SJSA1 (cell line): ENCODE results near the gene MDP1. TPM values are rescaled to one million over a fixed set of nuclear protein-coding genes. Genes with fewer than 3 reads are reported as not detected.
"Not testable (repeated sequence)": the region's sequence is repeated elsewhere in the genome, so short reads cannot be mapped to it uniquely, and the experiment has no call there.

Source experiments
- DNase-seq, 2 experiments: peaks; one replicate each; pipeline ENCODE4 v3.0.0-alpha.2; 2015 to 2020; ENCODE audit warnings: low spot score in 2 of 2, low read depth in 1 of 2
- H3K27ac ChIP-seq: fragments of 250-450 bp; sonication (Bioruptor Pico); 2 replicates; pipeline ENCODE4 v1.5.1; 2020; ENCODE audit warnings: mild to moderate bottlenecking, moderate library complexity
- H3K27me3 ChIP-seq: fragments of 250-450 bp; sonication (Bioruptor Pico); replicated peaks from 2 replicates; pipeline ENCODE4 v1.5.1; 2020; ENCODE audit warnings: mild to moderate bottlenecking, moderate library complexity
- H3K36me3 ChIP-seq: fragments of 250-450 bp; sonication (Bioruptor Pico); 2 replicates; pipeline ENCODE4 v1.5.1; 2020; ENCODE audit warnings: mild to moderate bottlenecking
- H3K4me1 ChIP-seq: fragments of 250-450 bp; sonication (Bioruptor Pico); replicated peaks from 2 replicates; pipeline ENCODE4 v1.6.1; 2021; ENCODE audit warnings: mild to moderate bottlenecking
- H3K4me3 ChIP-seq: fragments of 250-450 bp; sonication (Bioruptor Pico); 2 replicates; pipeline ENCODE4 v1.5.1; 2020; ENCODE audit warnings: mild to moderate bottlenecking
- H3K9me3 ChIP-seq: fragments of 250-450 bp; sonication (Bioruptor Pico); replicated peaks from 2 replicates; pipeline ENCODE4 v1.5.1; 2020; ENCODE audit warnings: mild to moderate bottlenecking
- total RNA-seq: library from RNA; depleted of rRNA; stranded (reverse); fragments of >200 nt; shearing (Covaris generic); gene quantifications from 2 replicates; pipeline ENCODE4 v1.2.3, GENCODE V29; 2014

Gene MDP1
- total RNA-seq, 1 experiment from 2014 or later: 13.6 TPM

DNA sequence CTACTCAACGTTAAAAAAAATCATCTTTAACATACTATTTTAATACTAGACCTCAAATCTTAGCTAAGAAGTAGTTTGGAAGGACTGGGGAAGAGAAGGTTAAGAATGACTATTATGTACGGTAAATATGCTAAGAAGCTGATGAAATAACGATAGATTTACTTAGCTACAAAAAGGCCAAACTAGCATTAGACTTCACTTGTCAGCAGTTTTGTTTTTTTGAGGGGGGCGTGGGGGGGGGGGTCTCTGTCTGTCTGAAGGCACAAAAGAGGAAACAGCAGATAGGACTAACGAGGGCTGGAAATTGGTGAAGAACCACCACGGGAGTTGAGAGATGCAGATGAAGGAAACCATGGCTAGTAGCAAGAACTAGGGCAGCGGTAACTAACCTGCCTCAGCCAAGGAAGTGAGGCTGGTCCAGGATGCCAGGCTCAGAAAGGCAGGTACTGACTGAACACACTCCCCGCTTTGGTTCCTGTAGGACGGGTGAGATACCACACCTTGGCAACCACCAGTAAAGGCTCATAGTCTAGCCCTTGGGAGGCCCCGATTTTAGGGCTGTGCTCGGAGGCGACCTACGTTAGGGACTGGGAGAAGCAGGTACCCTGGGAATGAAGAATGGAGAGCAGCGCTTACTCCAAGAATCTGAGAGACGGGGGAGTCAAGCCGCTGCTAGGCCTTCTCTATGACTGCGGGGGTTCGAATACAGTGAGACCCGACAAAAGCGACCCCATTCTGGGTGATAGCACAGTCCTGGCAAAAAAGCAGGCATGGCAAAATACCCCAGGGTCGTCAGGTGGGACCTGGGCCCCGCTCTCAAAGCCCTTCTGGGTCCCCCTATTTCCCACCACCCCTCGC lies 15.6 kb upstream of the MDP1 start:
- Histone ChIP-seq H3K4me3 (peak overlapping the region; percentile 60), H3K27ac (peak overlapping the region; percentile 76; the same call in 1 of the 2 replicates), H3K9me3 (no peaks in the 10 kb centered on the region), H3K4me1 (peaks cover 19% of the 10 kb centered on the region), H3K36me3 (peaks cover 40% of the 10 kb centered on the region), H3K27me3 (no peaks in the 10 kb centered on the region)
- DNase-seq: no peak

- Histone ChIP-seq H3K4me3 (no peak overlapping the region), H3K27me3 (no peaks in the 10 kb centered on the region), H3K9me3 (no peaks in the 10 kb centered on the region), H3K27ac (no peak overlapping the region), H3K36me3 (peaks cover 26% of the 10 kb centered on the region), H3K4me1 (peaks cover 28% of the 10 kb centered on the region)
- DNase-seq: no peak
Measured at GRCh38 chr14:24228902-24229301, 13.0 kb upstream of the MDP1 start.

DNA sequence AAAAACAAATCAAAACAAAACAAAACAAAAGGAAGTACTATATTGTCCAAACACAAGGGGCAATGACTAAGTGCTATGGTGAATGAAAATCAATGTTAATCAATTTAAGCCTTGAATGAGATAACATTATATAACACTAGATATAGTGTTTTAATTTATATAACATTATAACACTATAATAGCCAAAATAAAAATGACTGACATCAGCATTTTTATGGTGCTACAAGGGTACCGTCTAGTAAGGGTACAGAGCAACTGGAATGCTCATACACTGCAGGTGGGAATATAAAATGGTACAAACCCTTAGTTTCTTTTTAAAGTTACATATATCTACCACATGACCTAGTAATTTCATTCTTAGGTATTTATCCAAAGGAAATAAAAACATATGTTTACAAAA lies 10.6 kb upstream of the MDP1 start:
- no peak overlapping the region for H3K27ac ChIP-seq
- H3K4me3 ChIP-seq: no peak overlapping the region
- no peaks in the 10 kb centered on the region for H3K9me3 ChIP-seq
- H3K4me1 ChIP-seq: peaks cover 21% of the 10 kb centered on the region
- H3K27me3 ChIP-seq: no peaks in the 10 kb centered on the region
- peaks cover 27% of the 10 kb centered on the region for H3K36me3 ChIP-seq
- DNase-seq: no peak

DNA sequence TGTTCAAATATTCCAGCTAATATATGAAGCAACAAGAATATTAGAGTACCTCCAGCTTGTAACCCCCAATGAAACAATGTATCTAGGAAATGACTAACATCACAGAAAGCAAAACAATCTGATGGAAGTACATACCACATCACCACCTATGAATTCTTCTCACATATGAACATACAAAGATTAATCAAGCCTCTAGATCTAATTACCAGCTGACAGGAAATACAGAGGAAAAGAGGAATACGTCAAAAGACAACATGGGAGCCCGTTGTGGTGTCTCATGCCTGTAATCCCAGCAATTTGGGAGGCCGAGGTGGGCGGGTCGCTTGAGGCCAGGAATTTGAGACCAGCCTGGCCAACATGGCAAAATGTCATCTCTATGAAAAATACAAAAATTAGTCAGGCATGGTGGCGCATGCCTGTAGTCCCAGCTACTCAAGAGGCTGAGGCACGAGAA lies 8.8 kb upstream of the MDP1 start:
- peak; percentile 57 to 68 for DNase-seq
- Histone ChIP-seq H3K4me1 (peaks cover 18% of the 10 kb centered on the region), H3K9me3 (no peaks in the 10 kb centered on the region), H3K27ac (peak overlapping the region; percentile 40), H3K4me3 (no peak overlapping the region), H3K27me3 (no peaks in the 10 kb centered on the region), H3K36me3 (peaks cover 21% of the 10 kb centered on the region)

- H3K4me1 ChIP-seq: peaks cover 18% of the 10 kb centered on the region
- not testable (repeated sequence) for H3K4me3 ChIP-seq, H3K9me3 ChIP-seq, H3K27me3 ChIP-seq, H3K27ac ChIP-seq, DNase-seq
- peaks cover 21% of the 10 kb centered on the region for H3K36me3 ChIP-seq
Measured at GRCh38 chr14:24222987-24223386, 7.1 kb upstream of the MDP1 start.

DNA sequence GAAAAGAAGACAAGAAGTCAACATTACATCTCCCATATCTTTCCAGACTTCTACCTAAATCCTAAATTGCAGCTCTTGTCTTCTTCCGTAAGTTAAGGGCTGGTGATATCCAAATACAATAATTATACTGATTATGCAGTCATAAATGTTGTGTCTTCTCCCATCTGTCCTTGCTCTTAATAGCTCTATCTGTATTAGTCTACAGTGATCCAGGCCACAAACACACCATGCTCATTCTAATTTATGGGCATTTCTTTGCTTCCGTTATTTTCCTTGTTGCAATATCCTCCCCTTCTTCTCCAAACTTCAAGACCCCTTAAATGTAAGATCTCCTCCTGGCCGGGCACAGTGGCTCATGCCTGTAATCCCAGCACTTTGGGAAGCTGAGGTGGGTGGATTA lies 3.7 kb upstream of the MDP1 start:
- Histone ChIP-seq H3K9me3 (no peaks in the 10 kb centered on the region), H3K27me3 (no peaks in the 10 kb centered on the region), H3K4me1 (peaks cover 10% of the 10 kb centered on the region), H3K36me3 (peaks cover 24% of the 10 kb centered on the region), H3K27ac (no peak overlapping the region), H3K4me3 (no peak overlapping the region)
- DNase-seq: no peak

DNA sequence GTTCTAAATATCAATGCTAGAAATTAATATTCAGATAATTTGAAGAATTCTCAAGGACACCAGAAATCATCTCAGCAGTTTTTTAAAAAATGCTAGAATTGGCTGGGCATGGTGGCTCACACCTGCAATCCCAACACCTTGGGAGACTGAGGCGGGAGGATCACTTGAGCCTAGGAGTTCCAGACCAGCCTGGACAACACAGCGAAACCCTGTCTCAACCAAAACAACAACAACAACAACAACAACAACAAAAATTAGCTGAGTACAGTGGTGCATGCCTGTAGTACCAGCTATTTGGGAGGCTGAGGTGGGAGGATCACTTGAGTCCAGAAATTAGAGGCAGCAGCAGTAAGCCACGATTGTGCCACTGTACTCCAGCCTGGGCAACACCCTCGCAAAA lies 3.2 kb upstream of the MDP1 start:
- DNase-seq: no peak
- H3K9me3 ChIP-seq: no peaks in the 10 kb centered on the region
- no peak overlapping the region for H3K4me3 ChIP-seq
- no peak overlapping the region for H3K27ac ChIP-seq
- no peaks in the 10 kb centered on the region for H3K27me3 ChIP-seq
- H3K36me3 ChIP-seq: peaks cover 26% of the 10 kb centered on the region
- H3K4me1 ChIP-seq: peaks cover 6% of the 10 kb centered on the region

DNA sequence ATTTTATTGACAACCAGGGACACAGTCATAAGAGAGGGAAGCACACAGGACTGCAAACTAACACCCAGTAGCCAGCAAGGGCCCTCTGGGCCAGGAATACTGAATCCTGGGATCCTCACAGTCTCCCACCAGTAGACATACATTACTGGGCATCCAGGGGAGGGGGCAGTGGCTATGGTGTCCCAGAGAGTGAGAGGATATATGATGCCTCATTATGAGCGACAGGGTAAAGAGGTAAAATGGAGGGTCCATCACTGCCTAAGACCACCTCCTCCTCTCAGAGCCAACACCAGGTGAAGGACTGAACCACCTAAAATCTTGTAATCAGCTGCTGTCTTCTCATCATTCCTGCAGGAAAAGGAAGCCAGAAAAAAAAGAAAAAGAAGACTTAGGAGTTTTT lies 1.0 kb upstream of the MDP1 start:
- not testable (repeated sequence) for H3K9me3 ChIP-seq, H3K27ac ChIP-seq, DNase-seq, H3K4me3 ChIP-seq, H3K27me3 ChIP-seq
- peaks cover 29% of the 10 kb centered on the region for H3K36me3 ChIP-seq
- H3K4me1 ChIP-seq: peaks cover 13% of the 10 kb centered on the region

GRCh38 chr14:24216345-24216699 lies 456 bp upstream of the MDP1 start:
- Histone ChIP-seq H3K9me3 (no peaks in the 10 kb centered on the region), H3K27me3 (no peaks in the 10 kb centered on the region), H3K4me1 (peaks cover 13% of the 10 kb centered on the region), H3K36me3 (peaks cover 35% of the 10 kb centered on the region), H3K4me3 (peak overlapping the region; percentile 47; the same call in 1 of the 2 replicates), H3K27ac (no peak overlapping the region)
- peak in 1 of 2 experiments; percentile 19 for DNase-seq

DNA sequence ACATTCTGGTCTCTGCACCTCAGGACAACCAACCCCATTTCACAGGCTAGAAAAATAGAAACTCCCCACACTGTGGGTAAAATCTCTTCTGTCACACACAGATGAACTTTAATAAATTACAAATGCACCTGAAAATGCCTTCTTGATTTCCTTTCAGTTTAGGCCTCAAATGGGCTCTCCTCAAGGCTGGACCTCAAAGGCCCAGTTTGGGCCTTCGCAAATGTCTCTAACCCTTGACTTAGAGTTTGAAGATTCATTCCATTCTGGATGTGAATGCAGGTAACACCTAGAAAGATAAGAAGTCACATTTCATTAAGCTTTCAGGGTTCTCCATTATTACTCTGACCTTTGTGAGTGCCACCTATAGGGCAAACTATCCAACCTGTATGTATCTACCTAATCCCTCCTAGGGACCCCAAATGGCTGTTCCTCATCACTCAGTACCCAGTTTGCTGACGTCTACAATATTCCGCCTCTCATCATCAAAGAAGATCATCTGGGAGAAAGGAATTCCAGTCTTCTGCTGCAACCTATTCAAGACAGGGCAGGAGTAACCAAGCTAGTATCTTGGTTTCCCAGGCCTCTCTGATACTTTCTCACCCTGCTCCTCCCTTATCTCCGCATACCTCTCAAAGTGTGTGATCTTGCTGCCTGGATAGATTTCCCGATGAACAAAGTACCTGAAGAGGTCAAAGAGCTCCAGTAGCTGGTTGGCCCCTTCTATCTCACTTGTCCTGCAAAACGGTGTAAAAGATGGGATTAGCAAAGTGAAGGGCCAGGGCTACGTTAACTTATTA lies 1.8 kb downstream of the MDP1 start:
- no peaks in the 10 kb centered on the region for H3K27me3 ChIP-seq
- H3K9me3 ChIP-seq: no peaks in the 10 kb centered on the region
- H3K4me1 ChIP-seq: peaks cover 13% of the 10 kb centered on the region
- DNase-seq: no peak
- peaks cover 56% of the 10 kb centered on the region for H3K36me3 ChIP-seq
- H3K27ac ChIP-seq: no peak overlapping the region; the same call in 1 of the 2 replicates
- H3K4me3 ChIP-seq: peak overlapping the region; percentile 62

GRCh38 chr14:24212924-24213865 lies 2.7 kb downstream of the MDP1 start, which contains the start of gene CHMP4A:
TSS of gene CHMP4A (minus strand) at chr14:24213488. CDS start at chr14:24213439, 49 bp downstream.
- peak within 1 kb of the TSS; percentile 62 for H3K4me3 ChIP-seq

GRCh38 chr14:24211311-24211710 lies 4.6 kb downstream of the MDP1 start:
- H3K27ac ChIP-seq: no peak overlapping the region
- no peaks in the 10 kb centered on the region for H3K27me3 ChIP-seq
- no peak for DNase-seq
- H3K36me3 ChIP-seq: peaks cover 55% of the 10 kb centered on the region
- no peaks in the 10 kb centered on the region for H3K9me3 ChIP-seq
- H3K4me1 ChIP-seq: peaks cover 13% of the 10 kb centered on the region
- H3K4me3 ChIP-seq: no peak overlapping the region

More at GRCh38 chr14:24212924-24213865, 2.7 kb downstream of the MDP1 start, which contains the start of gene CHMP4A:
- Histone ChIP-seq H3K4me1 (peaks cover 13% of the 10 kb centered on the region), H3K9me3 (no peaks in the 10 kb centered on the region), H3K27me3 (no peaks in the 10 kb centered on the region), H3K36me3 (peaks cover 55% of the 10 kb centered on the region), H3K27ac (peak within 1 kb of the TSS; percentile 93)
- DNase-seq: peak; percentile 97 to 98

GRCh38 chr14:24207625-24208024 lies 8.2 kb downstream of the MDP1 start:
- H3K27ac ChIP-seq: no peak overlapping the region
- no peaks in the 10 kb centered on the region for H3K27me3 ChIP-seq
- no peaks in the 10 kb centered on the region for H3K9me3 ChIP-seq
- peaks cover 4% of the 10 kb centered on the region; the same call in 1 of the 2 replicates for H3K4me1 ChIP-seq
- H3K4me3 ChIP-seq: no peak overlapping the region
- DNase-seq: no peak
- peaks cover 54% of the 10 kb centered on the region for H3K36me3 ChIP-seq
